Right lobe of liver (tissue), 4 donors: ENCODE results near the gene PSMG3.

Source experiments
- POLR2A ChIP-seq: fragments of 450-650 bp; IDR thresholded peaks from one replicate; pipeline ENCODE4 v1.6.1; 2017; ENCODE audit warnings: antibody characterized with exemption, mild to moderate bottlenecking
- TF ChIP-seq, protein P1 (sequence below), 4 donors: fragments of 200-600 bp in 3 of 4; fragments of 450-650 bp in 1 of 4; IDR thresholded peaks; one replicate each; pipeline versions ENCODE4 v1.5.1 to v1.8.0; 2016 to 2022; ENCODE audit warnings: antibody characterized with exemption in 4 of 4, mild to moderate bottlenecking in 2 of 4
- donor health status: DM: no; HTN: no; CAD: no.
- donor health status: DM: no; HTN: no; CAD: no.
- donor health status: DM: no; HTN: yes; CAD: no.

DNA sequence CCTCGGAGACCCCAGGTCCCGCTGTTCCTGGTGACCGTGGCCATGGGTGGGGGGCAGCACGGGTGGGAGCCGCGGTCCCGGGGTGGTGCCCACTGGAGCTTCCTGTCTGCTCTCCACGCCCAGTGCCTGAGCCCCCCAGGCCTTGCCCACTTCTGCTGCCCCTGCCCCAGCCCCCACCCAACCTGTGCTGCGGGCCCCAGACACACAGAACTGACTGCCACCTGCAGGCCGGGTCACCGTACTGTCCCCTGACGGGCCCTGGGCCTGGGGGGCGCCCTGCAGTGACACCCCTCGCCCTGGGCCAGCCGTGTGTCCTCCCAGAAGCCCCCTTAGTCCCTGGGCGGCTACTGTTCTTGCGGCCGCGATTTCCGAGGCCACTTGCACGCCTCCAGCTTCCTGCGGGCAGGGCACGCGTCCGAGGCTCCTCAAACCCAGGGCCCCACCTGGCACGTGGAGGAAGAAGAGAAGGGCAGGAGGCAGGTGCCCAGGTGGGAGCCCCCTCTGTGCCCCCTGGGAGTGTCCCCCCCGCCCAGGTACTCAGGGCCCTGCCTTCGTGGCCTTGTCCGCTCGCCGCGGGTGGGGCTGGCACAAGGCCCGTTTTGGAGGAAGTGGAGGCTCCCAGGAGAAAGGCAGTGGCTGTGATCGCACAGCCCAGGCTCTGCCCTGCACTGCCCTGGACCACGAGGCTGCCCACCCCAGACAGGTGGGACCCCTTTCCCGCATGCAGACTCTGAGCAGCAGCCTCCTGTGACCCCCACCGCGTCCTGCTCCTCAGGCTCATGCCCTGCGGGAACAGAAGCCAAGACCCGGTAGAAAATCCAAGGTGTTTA, 24.2 kb downstream of the PSMG3 start:
- TF ChIP-seq, protein P1, sequence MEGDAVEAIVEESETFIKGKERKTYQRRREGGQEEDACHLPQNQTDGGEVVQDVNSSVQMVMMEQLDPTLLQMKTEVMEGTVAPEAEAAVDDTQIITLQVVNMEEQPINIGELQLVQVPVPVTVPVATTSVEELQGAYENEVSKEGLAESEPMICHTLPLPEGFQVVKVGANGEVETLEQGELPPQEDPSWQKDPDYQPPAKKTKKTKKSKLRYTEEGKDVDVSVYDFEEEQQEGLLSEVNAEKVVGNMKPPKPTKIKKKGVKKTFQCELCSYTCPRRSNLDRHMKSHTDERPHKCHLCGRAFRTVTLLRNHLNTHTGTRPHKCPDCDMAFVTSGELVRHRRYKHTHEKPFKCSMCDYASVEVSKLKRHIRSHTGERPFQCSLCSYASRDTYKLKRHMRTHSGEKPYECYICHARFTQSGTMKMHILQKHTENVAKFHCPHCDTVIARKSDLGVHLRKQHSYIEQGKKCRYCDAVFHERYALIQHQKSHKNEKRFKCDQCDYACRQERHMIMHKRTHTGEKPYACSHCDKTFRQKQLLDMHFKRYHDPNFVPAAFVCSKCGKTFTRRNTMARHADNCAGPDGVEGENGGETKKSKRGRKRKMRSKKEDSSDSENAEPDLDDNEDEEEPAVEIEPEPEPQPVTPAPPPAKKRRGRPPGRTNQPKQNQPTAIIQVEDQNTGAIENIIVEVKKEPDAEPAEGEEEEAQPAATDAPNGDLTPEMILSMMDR (IDR thresholded peaks at IDR 0.05): peak in 1 of 4 donors; percentile 10
- TF ChIP-seq POLR2A: no peak
